ENCODE measurements around the gene CALCOCO2. TPM values are rescaled to one million over a fixed set of nuclear protein-coding genes. Genes with fewer than 3 reads are reported as not detected.

CALCOCO2 gene
- total RNA-seq, 4 donors from 2014 or later, result 177 to 244 (median 227) TPM

DNA sequence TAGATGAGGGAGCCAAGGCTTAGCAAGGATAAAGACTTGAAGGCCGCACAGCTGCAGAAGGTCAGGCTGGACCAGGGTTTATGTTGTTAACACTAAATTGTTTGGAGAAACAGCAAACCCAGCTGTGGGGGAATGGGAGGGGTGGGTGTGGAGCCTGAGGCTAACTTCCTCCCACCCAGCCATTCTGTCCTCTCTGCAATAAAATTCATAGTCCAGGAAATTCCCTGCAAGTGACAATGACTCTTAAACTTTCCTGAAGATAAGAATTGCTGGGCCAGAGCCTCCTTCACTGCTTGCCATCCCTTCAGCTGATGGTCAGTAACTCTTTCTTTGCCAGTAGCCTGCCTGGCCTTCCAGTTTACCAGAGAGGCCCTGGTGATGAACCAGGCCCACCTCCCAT, 42.4 kb downstream of the CALCOCO2 start:
- H3K4me1 ChIP-seq, result peaks cover 0 to 22% (median 5%) of the 10 kb centered on the region in 3 donors
- H3K36me3 ChIP-seq, result no peaks in the 10 kb centered on the region
- H3K27ac ChIP-seq, result peak overlapping the region in 3 of 4 donors; percentile 53 to 69 (median 57)
- no peaks in the 10 kb centered on the region for H3K9me3 ChIP-seq
- H3K27me3 ChIP-seq, result peaks cover 16% of the 10 kb centered on the region
- TF ChIP-seq POLR2A (IDR thresholded peaks at IDR 0.05) (no peak), POLR2AphosphoS5 (IDR thresholded peaks at IDR 0.05) (no peak), EP300 (IDR thresholded peaks at IDR 0.05) (no peak)
- TF ChIP-seq, protein P1, sequence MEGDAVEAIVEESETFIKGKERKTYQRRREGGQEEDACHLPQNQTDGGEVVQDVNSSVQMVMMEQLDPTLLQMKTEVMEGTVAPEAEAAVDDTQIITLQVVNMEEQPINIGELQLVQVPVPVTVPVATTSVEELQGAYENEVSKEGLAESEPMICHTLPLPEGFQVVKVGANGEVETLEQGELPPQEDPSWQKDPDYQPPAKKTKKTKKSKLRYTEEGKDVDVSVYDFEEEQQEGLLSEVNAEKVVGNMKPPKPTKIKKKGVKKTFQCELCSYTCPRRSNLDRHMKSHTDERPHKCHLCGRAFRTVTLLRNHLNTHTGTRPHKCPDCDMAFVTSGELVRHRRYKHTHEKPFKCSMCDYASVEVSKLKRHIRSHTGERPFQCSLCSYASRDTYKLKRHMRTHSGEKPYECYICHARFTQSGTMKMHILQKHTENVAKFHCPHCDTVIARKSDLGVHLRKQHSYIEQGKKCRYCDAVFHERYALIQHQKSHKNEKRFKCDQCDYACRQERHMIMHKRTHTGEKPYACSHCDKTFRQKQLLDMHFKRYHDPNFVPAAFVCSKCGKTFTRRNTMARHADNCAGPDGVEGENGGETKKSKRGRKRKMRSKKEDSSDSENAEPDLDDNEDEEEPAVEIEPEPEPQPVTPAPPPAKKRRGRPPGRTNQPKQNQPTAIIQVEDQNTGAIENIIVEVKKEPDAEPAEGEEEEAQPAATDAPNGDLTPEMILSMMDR (IDR thresholded peaks at IDR 0.05), result no peak
- 60 to 83% methylated on average over 1 of the region's 1 CpG for WGBS, 2 donors (ENCODE audit: low coverage in 1 of 2)
- H3K4me3 ChIP-seq, result no peak overlapping the region
- ATAC-seq, result no peak

DNA sequence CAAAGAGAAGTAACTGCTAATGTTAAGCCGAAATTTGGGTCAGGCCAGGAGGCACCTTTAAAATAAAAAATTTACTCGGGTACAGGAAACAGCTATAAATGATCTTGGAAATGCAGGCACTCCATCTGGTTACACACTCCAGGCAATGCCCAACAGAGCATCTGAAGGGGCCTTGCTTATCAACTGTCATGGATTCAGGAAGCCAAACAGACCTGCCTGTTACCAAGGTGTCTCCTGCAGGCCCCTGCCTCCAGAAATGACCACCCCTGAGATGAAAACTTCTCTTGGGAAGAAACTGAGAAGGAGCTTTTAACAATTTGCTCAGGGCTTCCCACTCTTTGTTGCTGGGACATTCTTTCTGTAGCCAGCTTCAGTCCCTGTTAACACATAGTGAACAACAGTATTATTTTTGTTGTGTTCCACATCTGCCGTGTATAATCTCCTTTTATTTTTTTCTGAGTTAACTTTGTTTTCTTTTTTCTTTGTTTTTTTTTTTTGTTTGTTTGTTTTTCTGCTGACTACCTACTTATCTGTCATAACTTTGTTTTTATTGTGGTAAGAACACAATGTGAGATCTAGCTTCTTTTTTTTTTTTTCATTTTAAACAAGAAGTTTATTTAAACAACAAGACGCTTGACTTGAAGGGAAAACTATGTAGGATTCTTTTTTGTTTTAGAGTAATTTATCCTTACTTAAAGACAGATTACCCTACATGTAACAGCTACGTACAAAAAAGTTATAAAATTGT, 43.0 kb downstream of the CALCOCO2 start:
- no peaks in the 10 kb centered on the region for H3K36me3 ChIP-seq
- TF ChIP-seq POLR2AphosphoS5 (IDR thresholded peaks at IDR 0.05) (no peak), EP300 (IDR thresholded peaks at IDR 0.05) (no peak), POLR2A (IDR thresholded peaks at IDR 0.05) (no peak)
- TF ChIP-seq, protein P1 (IDR thresholded peaks at IDR 0.05), result no peak
- whole genome bisulfite sequencing, 2 donors (ENCODE audit: low coverage in 1 of 2), result 67 to 69% methylated on average over 3 to 4 of the region's 5 CpGs
- peaks cover 16% of the 10 kb centered on the region for H3K27me3 ChIP-seq
- no peak for ATAC-seq
- peak overlapping the region in 3 of 4 donors; percentile 53 to 69 (median 57) for H3K27ac ChIP-seq
- no peak overlapping the region for H3K4me3 ChIP-seq
- H3K4me1 ChIP-seq, result peaks cover 0 to 25% (median 5%) of the 10 kb centered on the region in 3 donors
- H3K9me3 ChIP-seq, result no peaks in the 10 kb centered on the region

DNA sequence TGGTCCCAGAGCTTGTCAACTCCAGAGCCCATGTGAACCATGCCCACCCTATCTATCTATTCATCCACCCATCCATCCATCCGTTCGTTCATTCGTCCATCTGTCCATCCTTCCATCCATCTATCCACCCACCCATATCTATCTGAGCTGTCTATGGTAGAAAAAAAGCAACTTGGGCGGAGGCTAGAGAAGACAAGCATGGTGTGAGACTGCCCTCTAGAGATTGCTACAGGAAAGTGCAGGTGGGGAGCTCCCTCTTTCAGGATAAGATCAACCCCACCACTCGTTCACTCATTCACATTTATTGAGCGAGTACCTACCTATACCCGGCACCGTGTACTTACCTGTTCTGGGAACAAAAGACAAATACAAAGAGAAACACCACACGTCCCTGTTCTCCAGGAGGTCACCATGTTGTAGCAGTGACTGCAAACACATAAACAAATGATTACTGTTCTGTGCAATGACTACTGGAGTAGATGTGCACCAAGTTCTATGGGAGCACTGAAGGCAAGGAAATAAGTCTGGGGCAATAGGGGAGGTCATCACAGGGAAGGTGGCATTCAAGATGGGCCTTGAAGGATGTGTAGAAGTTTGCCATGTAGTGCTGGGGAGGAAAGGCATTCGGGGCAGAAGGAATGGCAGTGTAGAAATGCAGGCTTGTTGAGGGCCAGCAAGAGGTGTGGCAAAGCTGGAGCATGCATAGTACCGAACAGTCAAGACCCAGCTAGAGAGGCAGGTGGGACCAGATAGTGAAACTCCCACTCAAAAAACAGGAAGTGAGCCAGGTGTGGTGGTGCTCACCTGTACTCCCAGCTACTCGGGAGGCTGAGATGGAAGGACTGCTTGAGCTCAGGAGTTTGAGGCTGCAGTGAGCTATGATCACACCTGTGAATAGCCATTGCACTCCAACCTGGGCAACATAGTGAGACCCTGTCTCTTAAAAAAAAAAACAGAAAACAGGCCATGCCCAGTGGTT, 48.4 kb downstream of the CALCOCO2 start:
- no peaks in the 10 kb centered on the region for H3K36me3 ChIP-seq
- peak; percentile 74 for ATAC-seq
- WGBS, 2 donors (ENCODE audit: low coverage in 1 of 2), result 11 to 18% methylated on average over 9 to 12 of the region's 12 CpGs

DNA sequence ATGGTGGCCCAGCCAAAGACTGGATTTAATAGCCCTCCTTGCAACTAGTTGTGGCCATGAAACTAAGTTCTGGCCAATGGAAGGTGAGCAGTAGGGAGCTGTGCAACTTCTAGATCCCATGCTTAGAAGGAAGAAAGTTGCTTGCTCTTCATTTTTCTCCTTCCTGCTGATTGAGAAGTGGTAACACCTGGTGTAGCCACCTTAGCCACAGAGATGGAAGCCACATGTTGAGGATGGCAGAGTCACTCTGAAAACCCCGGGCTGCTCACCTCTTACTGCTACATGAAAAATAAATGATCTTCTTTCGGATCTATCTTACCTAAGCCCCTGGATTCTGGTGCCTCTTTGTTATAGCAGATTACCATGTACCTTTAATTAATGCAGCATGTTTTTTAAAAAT, 51.4 kb downstream of the CALCOCO2 start:
- no peak overlapping the region for H3K4me3 ChIP-seq
- H3K4me1 ChIP-seq, result peaks cover 0 to 15% (median 0%) of the 10 kb centered on the region in 3 donors
- TF ChIP-seq POLR2A (IDR thresholded peaks at IDR 0.05) (no peak), EP300 (IDR thresholded peaks at IDR 0.05) (no peak), POLR2AphosphoS5 (IDR thresholded peaks at IDR 0.05) (no peak)
- TF ChIP-seq, protein P1 (IDR thresholded peaks at IDR 0.05), result no peak
- H3K9me3 ChIP-seq, result no peaks in the 10 kb centered on the region
- no peaks in the 10 kb centered on the region for H3K36me3 ChIP-seq
- H3K27ac ChIP-seq, result no peak overlapping the region
- 61 to 100% methylated on average over 1 to 2 of the region's 2 CpGs for WGBS, 2 donors (ENCODE audit: low coverage in 1 of 2)
- no peak for ATAC-seq
- peaks cover 24% of the 10 kb centered on the region for H3K27me3 ChIP-seq

More for the DNA sequence above, 48.4 kb downstream of the CALCOCO2 start:
- Histone ChIP-seq H3K27ac (no peak overlapping the region), H3K4me1 (peaks cover 0 to 8% (median 0%) of the 10 kb centered on the region in 3 donors), H3K27me3 (peaks cover 31% of the 10 kb centered on the region), H3K9me3 (no peaks in the 10 kb centered on the region), H3K4me3 (no peak overlapping the region)
- no peak for TF ChIP-seq EP300 (IDR thresholded peaks at IDR 0.05)
- TF ChIP-seq, protein P1 (IDR thresholded peaks at IDR 0.05), result peak; percentile 86 to 94 (median 88)

Measured in gastroesophageal sphincter (tissue), 4 donors.